HG03039 (cell line): ENCODE results near the gene SCN4A.
A peak's percentile ranks its signal among the peaks of the same experiment; 100 is the strongest.
"Not testable (repeated sequence)": the region's sequence is repeated elsewhere in the genome, so short reads cannot be mapped to it uniquely, and the experiment has no call there.

ENCODE experiments used
- ATAC-seq: cut with Tn5 transposase; IDR thresholded peaks from one replicate; pipeline ENCODE4 v1.9.1; 2021; ENCODE audit warnings: mild to moderate bottlenecking, moderate library complexity; ENCODE audit not compliant: unreplicated experiment

Gene SCN4A

DNA sequence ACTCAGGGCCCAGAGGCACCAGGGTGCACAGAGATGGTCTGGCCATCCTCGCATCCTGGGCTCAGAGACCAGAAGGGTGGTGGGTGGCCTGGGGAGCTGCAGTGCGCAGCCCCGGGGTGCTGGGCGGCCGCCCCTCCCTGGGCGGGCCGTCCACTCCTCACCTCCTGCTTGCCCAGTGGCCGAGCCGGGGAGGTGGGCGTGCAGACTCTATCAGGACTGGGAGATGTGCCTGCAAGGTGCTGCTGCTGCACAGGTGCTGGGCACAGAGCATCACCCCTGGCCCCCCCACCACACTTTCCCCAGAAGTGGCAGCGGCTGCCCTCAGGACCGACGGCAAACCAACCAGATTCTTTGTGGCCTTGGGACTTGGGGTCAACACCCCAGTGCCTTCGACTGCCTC lies at the start of gene SCN4A:
Gene SCN4A, minus strand, starts transcription at position 123 of the 400 bp plus-strand sequence. Its CDS starts 77 bp downstream, at position 46.
- ATAC-seq: no peak

DNA sequence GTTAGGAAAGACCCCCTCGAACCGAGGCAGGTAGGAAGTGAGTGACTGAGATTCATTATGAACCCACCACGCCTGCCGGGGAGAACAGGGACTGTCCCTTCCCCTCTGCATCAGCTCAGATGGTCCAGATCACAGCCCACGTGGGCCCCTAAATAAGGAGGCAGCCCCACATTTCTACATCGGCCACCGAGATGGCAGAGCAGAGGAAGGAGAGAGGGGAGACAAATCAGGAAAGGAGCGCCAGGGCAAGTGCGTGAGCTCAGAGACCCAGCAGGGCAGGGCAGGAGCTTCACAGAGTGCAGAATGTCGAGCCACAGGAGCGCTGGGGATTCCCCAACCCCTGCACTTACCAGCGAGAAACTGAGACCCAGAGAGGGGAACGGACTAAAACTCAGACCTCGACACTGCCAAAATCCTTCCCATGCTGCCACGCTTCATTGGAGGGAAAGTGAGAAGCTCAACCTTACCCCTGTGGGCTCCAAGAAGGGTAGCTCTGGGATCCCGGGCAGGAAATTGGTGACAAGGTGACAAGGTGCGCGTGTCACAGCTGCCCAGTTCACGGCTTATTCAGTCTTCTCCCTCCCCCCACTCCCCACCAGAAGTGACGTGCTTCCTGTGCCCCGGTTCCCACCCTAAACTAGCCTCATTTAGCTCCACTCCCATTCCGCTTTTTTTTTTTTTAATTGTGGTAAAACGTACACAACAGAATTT lies 47.5 kb upstream of the SCN4A start, which contains the start of gene ICAM2:
Gene ICAM2, minus strand, starts transcription at position 578 of the 711 bp plus-strand sequence. CDS start 13,942 bp downstream, outside the sequence.
- ATAC-seq: peak; percentile 62

DNA sequence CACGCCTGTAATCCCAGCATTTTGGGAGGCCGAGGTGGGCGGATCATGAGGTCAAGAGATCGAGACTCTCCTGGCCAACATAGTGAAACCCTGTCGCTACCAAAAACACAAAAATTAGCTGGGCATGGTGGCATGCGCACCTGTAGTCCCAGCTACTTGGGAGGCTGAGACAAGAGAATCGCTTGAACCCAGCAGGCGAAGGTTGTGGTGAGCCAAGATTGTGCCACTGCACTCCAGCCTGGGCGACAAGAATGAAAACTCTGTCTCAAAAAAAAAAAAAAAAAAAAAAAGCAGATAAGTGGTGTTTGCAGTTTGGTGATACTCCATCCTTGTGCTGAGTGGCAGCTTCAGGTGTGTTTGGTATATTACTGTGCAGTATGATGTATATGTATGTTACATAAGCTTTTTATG lies 46.8 kb upstream of the SCN4A start:
- ATAC-seq: not testable (repeated sequence)

DNA sequence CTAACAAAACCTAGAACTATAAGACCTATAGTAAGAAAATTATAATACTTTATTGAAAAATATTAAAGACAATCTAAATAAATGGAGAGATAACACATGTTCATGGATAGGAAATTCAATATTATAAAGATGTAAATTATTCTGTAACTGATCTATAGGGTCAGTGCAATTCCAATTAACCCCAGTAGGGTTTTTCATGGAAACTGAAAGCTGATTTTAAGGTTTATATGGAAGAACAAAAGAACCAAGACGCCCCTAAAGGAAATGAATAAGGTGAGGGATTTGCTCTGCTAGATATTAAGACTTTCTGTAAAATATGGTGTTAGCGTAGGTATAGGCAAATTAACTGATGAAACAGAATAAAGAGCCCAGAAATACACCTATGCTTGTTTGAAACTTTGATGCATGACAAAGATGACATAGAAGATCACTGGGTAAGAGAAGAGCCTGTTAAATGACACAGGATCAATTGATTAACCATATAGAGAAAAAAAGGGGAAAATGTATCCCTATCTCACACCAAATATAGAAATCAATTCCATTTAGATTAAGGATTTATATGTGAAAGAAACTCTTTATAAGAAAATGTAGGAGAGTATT lies 44.8 kb upstream of the SCN4A start:
- no peak for ATAC-seq

DNA sequence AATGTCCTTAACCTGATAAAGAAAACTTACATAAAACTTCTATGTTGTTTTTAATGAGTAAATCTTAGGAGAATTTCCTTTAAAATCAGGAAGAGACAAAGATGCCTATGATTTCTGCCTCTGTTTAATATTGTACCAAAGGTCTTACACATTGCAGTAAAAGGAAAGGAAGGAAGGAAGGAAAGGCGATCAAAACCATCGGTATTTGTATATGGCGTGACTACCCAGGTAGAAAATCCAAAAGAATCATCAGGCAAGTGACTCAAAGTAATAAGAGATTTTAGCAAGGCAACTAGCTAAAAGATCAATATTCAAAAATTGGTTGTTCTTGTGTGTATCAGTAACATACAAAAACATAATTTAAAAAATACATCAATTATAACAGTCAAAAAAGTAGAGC lies 44.3 kb upstream of the SCN4A start:
- ATAC-seq: no peak

DNA sequence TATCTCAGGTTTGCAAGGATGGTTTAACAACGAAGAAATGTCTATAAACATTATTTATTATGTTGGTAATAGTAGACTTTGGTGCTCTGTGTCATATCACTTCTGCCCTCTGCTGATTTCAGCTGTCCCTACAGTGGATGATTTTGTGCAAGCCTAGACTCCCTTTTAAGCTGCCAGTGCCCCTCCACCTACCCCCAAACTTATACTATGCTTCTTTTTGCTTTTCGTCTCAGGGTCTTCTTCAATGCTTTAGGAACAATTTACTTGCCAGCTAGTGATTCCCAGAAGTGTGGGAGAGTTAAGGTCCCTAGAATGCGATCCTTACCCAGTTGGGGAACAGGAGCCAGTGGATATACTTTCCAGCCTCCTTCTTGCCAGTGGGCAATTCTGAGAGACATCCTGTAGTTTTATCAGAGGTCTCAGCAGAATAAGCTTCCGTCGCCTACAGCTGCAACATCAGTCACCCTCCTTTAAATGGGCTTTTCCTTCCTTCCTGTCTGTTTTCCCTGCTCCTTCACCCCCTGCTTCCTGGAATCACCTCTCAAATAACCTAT lies 43.6 kb upstream of the SCN4A start:
- no peak for ATAC-seq

DNA sequence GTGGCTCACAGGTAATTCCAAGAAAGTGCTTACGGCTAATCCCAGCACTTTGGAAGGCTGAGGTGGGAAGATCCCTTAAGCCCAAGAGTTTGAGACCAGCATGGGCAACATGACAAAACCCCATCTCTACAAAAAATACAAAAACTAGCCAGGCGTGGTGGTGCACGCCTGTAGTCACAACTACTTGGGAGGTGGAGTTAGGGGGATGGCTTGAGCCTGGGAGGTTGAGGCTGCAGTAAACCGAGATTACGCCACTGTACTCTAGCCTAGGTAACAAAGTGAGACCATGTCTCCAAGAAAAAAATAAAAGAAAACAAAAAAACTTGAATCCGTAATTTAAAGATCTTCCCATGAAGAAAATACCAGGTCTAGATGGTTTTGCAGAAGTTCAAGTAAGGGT lies 42.7 kb upstream of the SCN4A start:
- no peak for ATAC-seq

DNA sequence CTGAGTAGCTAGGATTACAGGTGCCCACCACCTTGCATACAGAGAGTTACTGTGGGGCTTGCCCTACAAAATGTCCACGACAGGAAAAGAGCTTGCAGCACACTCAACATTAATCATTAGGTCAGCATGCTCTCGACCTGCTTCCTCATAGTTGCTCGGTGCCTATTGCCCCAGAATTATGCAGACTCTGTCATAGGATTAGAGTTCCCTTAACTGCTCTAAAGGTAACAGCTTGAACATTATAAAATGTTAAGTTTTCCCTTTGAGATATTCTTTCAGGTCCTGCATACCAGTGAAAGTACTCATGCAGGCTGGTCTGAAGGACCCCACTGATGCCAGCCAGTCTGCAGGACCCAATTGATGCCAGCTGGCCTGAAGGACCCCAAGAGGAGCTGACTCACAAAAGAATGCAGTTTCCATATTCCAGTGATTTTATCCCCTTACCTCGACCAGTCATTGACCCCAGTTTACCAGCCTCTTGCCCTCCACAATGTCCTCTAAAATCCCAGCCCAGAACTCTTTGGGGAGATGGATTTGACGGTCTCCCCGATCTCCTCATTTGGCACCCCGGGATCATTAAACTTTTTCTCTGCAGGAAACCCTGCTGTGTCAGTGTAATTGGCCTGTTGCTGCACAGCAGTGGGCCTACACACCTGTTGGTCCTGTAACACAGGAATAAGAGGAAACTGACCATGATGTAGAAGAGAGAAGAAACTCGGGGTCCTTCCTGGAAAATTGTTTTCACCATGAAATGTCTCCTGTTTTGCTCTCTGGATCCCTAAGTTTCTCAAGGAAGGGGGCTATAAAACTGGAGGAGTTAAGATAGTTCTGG lies 37.1 kb upstream of the SCN4A start:
- no peak for ATAC-seq

DNA sequence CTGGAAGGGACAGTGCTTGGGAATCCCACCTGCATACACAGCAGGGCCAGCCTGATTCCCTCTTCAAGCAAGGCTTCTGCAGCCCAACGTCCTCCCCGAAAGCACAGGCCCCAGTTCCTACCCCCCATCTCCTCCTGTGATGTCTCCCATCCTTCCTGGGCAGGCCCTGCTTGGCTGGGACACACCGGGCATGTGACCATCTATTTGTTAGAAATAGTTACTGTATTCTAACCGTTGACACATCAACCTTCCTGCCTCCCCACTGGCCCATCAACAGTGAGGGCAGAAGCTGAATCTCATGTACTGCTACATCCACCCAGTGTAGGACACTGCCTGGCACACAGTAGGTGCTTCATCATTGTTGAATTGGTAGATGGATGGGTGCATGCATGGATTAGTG lies 36.1 kb upstream of the SCN4A start:
- no peak for ATAC-seq

DNA sequence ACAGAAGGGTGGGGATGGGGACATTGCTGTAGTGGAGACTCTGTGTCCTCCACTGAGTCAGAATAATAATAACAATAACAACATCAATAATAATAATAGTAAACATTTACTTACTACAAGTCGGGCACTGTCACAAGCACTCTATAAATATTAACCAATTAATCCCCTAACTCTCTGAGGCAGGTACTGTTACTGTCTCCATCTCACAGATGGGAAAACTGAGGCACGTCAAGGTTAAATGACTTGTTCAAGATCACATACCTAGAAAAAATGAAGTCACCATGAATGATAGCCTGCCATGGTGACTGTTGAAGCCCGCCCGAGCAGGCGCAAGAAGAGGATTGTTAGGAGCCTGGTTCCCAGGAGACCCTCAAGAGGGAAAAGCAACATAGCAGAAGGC lies 35.6 kb upstream of the SCN4A start:
- ATAC-seq: no peak

DNA sequence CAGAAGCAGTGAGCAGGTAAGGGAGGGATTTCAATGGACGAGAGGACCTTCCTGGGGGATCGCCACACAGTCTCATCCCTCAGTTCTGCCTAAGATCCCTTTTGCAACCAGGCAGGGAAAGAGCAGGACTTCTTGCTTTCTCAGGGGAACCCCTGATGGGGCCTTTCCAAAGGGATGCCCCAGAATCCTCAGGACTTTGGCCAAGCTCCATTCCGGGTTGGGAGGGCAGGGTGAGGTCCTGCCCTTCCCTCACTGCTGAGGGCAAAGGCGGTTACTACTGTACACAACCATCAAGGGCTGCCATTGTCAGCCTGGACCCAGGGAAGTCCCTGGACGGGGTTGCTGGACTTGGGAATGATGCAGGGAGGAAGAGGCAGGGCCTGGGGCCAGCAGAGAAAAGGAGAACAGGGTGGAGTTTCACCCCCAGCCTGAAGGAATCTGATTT lies 35.1 kb upstream of the SCN4A start:
- ATAC-seq: no peak

DNA sequence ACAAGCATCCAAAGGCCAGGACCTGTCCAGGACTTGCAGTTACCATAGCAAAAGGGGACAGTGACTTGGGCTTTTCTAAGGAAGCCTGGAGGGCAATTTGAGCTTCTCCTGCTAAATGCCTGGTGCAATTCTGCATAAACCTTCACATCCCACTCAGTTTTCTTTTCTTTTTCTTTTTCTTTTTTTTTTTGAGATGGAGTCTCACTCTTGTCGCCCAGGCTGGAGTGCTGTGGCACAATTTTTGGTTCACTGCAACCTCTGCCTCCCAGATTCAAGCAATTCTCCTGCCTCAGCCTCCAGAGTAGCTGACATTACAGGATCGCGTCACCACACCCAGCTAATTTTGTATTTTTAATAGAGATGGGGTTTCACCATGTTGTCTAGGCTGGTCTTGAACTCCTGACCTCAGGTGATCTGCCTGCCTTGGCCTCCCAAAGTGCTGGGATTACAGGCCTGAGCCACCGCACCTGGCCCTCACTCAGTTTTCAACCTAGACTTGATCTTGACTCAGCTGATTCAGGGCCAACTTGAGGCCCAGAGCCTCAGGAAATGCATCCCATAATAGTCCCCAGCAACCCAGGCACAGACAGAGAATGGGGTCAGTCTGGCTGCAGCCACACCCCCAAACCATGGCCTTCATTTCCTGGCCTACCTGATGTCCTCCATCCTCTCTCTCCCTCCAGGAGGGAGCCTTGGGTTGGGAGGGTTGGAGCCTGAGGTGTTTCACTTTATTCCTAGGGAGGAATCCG lies 34.5 kb upstream of the SCN4A start:
- not testable (repeated sequence) for ATAC-seq

DNA sequence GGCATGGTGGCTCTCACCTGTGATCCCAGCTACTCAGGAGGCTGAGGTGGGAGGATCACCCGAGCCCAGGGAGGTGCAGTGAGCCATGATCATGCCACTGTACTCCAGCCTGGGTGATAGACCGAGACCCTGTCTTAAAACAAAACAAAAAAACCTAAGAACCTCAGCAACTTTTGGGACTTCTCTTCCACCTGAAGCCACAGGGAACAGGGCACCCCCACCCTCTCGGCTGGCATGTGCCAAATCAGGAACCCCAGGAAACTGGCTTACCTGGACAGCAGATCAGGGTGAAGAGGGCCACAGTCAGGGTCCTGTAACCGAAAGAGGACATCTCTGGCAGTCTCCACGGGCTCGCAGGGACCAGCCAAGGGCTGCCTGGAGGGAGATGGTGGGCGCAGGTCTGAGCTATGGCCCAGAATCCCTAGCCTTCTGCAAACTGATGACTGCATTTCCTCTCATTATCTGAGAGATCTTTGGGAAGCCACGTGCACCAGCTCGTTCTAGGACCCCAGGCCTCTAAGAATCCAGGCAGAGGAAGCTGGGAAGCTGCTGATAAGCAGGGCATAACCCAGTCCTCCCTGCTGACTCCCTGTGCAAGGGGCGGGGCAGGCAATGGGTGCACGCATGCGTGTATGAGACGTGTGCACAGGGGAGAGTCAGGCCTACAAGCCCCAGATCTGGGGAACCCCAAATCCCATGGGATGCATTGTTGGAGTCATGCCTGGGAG lies 33.8 kb upstream of the SCN4A start:
- no peak for ATAC-seq

DNA sequence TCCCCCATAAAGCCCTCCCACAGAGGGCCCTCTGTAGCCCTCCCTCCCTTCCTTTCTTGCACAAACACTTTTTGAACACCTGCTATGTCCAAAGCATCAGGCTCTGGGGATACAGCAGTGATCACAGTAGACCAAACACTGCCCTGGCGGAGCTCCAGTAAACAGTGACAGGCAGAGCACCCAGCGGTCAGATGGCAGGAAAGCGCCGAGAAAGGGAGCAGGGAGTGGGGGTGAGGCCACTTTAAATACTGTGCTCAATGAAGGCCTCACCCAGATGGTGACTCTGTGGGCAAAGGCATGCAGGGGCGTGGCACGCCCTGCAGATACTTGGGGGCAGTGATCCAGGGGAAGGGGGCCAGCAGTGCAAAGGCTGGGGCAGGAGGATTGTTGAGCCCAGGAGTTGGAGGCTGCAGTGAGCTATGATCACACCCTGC lies 33.0 kb upstream of the SCN4A start:
- ATAC-seq: no peak

DNA sequence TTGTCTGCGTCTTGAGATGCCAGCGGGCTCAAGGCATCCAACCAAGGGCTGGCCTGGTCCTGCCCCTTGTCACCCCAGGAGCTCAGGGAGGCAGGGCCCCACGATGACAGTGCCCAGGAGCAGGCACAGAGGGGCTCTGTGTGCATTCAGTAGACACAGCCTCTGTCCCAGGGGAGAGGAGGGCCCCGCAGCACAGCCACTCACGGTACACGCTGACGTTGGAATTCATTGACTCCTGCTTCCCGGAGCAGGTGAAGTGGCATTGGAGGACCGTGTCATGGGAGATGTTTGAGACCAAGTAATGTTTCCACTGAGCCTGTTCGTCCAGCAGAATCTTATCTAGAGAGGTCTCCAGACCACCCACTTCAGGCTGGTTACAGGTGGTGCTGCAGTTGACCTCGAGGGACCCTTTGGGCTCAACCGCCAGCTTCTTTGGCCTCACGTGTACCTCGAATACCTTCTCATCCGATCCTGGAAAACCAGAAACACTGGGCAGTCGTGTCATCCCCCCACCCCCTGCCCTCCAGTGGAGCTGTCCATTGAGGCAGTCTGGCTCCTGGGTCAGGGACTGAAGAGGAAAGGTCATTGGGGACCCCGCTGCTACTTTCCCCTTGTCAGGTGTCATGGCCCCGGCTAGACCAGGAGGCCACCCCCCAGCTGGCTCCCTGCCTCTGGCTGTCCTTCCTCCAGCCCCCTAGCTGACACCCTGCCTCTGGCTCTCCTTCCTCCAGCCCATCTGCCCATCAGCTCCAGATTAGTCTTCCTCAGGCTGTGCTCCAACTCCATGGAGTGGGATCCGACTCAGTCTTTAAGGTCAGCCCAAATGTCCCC lies 32.4 kb upstream of the SCN4A start:
- no peak for ATAC-seq

DNA sequence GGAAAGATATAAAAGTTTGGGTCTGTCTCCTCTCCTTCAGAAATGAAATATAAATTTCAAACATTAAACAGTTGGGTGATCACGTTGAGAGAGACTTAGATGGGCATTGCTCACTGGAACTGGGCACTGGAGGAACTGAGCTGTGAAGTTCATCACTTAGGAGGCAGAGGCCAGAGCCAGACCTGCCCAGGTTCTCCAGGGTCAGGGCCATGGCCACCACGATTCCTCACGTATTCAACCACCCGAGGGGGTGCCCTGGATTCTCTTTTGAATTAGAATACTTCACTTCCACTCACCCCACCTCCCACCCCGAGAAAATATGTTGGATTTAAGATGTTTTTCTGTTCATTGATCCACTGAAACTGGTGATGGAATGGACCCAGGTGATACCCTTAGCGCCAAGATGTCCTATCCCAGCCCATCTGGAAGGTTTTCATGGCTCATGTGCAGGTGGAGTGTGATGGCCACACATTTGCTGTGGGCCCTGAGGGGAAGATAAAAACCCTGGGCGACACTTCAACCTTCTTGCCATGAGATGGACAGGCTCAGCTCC lies 31.6 kb upstream of the SCN4A start:
- no peak for ATAC-seq

DNA sequence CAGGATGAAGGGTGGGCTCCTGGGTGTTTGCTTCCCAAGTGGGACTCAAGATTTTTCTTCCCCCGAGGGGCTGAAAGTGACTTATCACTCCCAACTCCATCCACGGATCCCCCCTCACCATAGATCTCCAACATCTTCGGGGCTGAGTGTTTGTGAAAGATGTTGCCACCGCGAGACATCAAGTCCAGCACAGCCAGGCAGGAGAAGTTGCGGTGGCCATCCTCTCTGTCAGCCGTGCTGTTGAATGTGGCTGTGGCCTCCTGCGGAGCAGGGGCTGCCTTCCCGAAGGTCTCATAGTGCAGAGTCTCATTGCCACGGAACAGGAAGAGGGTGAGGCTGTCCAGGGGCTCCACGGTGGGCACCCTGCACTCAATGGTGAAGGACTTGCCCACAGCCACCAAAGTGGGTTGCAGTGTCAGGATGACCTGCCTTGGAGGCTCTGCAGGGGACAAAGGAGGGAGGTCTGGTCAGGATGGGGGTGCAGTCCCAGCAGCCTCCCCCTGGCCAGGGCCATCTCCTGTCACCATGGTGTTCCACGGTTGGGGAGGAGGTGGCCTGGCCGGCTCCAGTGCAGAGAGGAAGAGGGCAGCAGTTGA lies 30.9 kb upstream of the SCN4A start:
- no peak for ATAC-seq
